Measurements from ENCODE around the gene PSMD8. TPM values are rescaled to one million over a fixed set of nuclear protein-coding genes. Genes with fewer than 3 reads are reported as not detected.
A peak's percentile ranks its signal among the peaks of the same experiment; 100 is the strongest.
"Not testable (repeated sequence)": the region's sequence is repeated elsewhere in the genome, so short reads cannot be mapped to it uniquely, and the experiment has no call there.

PSMD8 gene
- total RNA-seq, 1 experiment from 2014 or later, result 279 TPM

DNA sequence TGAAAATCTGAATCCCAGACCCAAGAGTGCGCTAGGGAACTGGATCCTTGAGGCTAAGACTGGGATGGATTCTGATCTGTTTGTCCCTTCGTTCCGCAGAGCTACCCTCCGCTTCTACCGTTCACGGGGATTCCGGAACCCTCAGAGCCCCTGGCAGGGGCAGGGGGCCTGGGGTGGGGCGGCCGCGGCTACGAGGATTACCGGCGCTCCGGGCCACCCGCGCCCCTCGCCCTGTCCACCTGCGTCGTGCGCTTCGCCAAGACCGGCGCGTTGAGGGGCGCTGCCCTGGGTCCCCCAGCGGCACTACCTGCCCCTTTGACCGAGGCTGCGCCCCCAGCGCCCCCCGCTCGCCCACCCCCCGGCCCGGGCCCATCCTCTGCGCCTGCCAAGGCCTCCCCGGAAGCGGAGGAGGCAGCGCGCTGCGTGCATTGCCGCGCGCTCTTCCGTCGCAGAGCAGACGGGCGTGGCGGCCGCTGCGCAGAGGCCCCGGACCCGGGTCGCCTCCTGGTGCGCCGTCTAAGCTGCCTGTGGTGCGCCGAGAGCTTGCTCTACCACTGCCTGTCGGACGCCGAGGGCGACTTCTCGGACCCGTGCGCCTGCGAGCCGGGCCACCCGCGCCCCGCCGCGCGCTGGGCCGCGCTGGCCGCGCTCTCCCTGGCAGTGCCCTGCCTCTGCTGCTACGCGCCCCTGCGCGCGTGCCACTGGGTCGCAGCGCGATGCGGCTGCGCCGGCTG is 21.2 kb downstream of the PSMD8 start:
- DNase-seq (ENCODE audit: low read depth, low spot score), result no peak
- in situ Hi-C loops (cut with HindIII; ENCODE audit: low pct_unique_long_range_greater_than_20kb, low sequenced_read_pairs), result no loop called here

DNA sequence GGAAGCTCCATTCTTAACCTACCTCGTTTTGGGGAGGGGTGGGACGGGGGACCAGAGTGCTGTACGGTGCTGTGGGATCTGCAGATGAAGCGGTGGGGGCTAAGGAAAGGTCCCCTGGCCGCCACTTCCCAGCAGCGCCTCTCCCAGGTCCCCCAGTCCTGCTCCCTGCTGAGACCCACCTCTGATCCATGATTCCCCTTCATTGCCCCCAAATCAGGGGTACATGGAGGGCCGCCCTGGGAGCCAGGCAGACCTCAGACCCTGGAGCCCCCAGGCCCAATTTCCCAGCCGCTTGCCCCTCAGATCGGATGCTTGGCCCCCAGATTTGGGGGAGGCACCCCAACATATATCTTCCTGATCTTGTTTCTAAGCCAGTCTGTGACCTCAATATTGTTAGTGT is 24.7 kb downstream of the PSMD8 start:
- DNase-seq (ENCODE audit: low read depth, low spot score), result no peak
- in situ Hi-C loops (cut with HindIII; ENCODE audit: low pct_unique_long_range_greater_than_20kb, low sequenced_read_pairs), result no loop called here

DNA sequence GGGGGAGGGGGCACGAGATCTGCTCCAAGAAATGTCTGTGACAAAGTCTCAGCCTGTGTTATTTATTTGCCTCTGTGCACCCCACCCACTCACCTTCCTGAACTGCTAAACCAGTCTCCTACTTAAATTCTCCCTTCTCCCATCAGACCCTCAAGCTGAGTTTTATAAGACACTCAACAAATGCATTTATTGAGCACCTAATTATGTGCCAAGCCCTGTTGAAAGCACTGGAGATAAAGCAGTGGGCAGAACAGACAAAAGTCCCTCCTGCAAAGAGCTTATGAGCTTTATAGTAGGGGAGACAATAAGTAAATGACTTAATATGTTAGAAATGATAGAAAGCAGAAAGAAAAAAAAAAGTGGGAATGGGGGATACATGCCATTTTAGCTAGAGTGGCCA is 25.2 kb downstream of the PSMD8 start:
- DNase-seq (ENCODE audit: low read depth, low spot score), result no peak
- in situ Hi-C loops (cut with HindIII; ENCODE audit: low pct_unique_long_range_greater_than_20kb, low sequenced_read_pairs), result no loop called here

DNA sequence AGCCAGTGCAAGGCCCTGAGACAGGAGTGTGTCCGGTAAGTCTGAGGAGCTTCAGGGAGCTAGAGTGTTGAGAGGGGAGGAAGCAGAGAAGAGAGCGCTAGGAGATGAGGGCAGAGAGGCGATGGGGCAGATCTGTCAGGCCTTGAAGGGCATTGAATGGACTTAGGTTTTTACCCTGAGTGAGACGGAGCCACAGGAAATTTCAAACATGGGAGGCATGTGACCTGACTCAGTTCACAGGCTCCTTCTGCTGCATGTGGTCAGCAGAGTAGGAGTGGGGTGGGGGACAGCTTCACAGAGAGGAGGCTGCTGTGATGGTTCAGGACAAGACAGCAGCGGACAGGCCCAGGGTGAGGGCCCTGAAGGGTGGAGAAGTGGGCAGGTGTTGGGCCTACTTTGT is 26.0 kb downstream of the PSMD8 start:
- in situ Hi-C loops (cut with HindIII; ENCODE audit: low pct_unique_long_range_greater_than_20kb, low sequenced_read_pairs), result no loop called here
- DNase-seq (ENCODE audit: low read depth, low spot score), result no peak

DNA sequence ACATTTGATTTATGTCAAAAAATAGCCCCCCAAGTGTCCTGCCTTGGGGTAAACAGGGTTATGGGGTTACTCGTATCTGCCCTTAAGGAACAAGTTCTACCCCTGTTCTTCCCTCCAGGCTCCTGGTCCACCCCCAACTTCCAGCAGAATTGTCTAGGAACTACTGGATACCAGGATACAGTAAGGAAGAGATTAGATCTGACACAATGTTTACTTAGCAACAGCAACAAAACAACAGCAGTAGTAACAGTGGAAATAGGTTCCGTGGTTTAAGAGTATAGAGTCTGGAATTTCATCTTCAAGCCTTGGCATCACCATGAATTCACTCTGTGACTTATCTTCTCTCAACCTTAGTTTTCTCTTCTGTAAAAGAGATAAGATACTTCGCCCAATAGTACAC is 26.8 kb downstream of the PSMD8 start:
- no peak for DNase-seq (ENCODE audit: low read depth, low spot score)
- in situ Hi-C loops (cut with HindIII; ENCODE audit: low pct_unique_long_range_greater_than_20kb, low sequenced_read_pairs), result no loop called here

DNA sequence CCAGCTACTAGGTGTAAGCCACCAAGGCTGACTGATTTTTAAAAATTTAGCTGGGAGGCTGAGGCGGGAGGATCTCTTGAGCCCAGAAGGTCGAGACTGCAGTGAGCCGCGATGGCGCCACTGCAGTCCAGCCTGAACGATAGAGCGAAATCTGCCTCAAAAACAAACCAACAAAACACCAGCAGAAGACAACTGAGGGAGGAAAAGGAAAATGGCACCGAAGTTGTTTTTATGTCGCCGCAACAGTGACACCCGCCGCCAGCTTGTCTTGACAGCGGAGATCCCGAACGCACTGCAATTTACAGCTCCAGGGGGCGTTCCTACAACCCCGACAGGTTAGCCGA is 28.2 kb downstream of the PSMD8 start:
- no peak for DNase-seq (ENCODE audit: low read depth, low spot score)
- in situ Hi-C loops (cut with HindIII; ENCODE audit: low pct_unique_long_range_greater_than_20kb, low sequenced_read_pairs), result no loop called here

DNA sequence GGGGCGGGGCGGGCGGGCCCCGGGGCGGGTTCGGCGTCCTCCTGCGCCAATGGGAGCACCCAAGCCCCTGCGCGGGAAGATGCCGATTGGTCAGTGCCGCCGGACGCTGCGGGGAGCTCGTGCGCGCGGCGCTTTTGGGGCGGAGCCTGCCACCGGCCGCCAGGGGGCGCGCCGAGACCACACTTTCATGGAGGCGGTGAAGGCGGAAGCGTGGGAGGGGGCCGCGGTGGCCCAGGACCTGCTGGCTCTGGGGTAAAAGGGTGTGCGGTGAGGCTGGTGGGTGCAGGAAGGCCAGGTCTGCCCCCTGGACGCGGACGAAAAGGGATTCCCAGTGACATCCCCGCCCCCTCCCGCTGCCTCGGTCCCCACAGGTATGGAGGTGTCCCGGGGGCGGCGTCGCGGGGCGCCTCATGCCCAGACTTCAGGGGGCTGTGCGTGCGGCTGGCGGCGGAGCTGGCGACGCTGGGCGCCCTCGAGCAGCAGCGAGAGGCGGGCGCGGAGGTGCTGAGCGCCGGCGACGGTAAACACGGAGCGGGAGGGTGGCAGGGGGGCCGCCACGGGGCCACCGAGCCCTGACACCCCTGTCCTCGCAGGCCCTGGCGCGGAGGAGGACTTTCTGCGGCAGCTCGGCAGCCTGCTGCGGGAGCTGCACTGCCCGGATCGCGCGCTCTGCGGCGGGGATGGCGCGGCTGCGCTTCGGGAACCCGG is 28.8 kb downstream of the PSMD8 start, which contains the start of gene FAM98C:
TSS of gene FAM98C (plus strand) at position 127 of the 708 bp plus-strand sequence. CDS start at position 188, 61 bp downstream.
- DNase-seq (ENCODE audit: low read depth, low spot score), result peak; percentile 95
- in situ Hi-C loops (cut with HindIII; ENCODE audit: low pct_unique_long_range_greater_than_20kb, low sequenced_read_pairs), result no loop called here

DNA sequence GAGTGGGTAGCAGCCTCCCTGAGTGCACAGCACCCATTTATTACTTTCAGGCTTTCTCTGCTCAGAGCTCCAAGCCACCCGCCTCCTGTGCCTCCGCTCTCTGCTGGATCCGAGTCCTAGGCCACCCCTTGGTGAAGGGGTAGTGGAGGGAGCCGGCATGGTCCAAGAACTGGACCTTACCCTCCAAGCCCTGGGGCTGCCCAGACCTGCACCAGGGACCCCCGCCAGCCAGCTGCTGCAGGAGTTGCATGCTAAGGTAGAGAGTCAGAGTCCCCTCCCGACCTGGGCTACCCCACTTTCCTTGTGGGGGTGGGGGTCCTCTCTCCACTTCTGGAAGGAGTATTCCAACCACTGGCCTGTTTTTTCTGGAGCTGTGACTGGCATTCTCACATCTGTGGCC is 30.5 kb downstream of the PSMD8 start:
- DNase-seq (ENCODE audit: low read depth, low spot score), result no peak
- in situ Hi-C loops (cut with HindIII; ENCODE audit: low pct_unique_long_range_greater_than_20kb, low sequenced_read_pairs), result no loop called here

DNA sequence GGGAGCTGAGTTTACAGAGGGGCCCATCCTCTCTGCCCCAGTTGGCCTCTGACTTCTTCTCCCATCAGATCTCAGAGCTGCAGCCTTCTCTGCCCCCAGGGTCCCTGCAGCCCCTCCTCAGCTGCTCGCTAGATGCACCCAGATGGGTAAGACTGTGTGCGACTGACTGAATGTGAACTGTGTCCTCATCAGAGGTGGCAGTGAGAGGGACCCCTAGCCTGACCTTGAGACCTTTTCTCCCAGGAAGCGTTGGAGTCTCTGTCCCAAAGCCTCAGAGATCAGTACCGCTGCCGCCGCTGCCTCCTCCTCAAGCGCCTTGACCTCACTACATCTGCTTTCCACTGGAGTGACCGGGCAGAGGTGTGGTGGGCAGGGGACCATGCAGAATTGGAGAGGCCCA is 30.9 kb downstream of the PSMD8 start:
- in situ Hi-C loops (cut with HindIII; ENCODE audit: low pct_unique_long_range_greater_than_20kb, low sequenced_read_pairs), result no loop called here
- DNase-seq (ENCODE audit: low read depth, low spot score), result no peak

DNA sequence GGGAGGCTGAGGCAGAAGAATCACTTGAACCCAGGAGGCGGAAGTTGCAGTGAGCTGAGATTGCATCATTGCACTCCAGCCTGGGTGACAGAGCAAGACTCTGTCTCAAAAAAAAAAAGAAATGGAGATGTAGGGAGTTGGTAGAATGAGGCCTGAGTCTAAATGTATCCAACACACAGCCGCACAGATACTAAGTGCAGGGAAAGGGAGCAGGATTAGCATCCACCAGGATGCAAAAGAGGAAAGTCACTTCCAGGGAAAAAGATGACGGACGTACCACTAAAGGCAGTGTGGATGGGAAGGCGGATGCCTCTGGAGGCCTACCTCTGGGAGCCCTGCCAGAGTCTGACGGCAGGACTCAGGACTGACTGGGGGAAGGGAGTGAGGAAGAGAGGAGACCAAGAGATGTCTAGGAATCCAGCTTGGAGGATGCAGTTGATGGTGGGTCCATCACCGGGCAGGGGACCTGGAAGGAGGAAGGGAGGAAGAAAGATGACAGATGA is 35.3 kb downstream of the PSMD8 start:
- in situ Hi-C loops (cut with HindIII; ENCODE audit: low pct_unique_long_range_greater_than_20kb, low sequenced_read_pairs), result no loop called here
- no peak for DNase-seq (ENCODE audit: low read depth, low spot score)

DNA sequence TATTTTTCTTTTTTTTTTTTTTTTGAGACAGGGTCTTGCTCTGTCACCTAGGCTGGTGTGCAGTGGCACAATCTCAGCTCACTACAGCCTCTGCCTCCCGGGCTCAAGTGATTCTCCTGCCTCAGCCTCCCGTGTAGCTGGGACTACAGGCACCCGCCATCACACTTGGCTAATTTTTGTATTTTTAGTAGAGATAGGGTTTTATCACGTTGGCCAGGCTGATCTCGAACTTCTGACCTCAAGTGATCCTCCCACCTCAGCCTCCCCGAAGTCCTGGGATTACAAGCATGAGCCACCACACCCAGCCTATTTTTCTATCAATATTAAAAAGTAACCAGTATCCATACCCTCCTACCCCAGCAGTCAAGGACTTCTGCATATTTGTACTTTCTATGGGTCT is 36.0 kb downstream of the PSMD8 start:
- DNase-seq (ENCODE audit: low read depth, low spot score); in situ Hi-C loops (cut with HindIII; ENCODE audit: low pct_unique_long_range_greater_than_20kb, low sequenced_read_pairs): not testable (repeated sequence)

DNA sequence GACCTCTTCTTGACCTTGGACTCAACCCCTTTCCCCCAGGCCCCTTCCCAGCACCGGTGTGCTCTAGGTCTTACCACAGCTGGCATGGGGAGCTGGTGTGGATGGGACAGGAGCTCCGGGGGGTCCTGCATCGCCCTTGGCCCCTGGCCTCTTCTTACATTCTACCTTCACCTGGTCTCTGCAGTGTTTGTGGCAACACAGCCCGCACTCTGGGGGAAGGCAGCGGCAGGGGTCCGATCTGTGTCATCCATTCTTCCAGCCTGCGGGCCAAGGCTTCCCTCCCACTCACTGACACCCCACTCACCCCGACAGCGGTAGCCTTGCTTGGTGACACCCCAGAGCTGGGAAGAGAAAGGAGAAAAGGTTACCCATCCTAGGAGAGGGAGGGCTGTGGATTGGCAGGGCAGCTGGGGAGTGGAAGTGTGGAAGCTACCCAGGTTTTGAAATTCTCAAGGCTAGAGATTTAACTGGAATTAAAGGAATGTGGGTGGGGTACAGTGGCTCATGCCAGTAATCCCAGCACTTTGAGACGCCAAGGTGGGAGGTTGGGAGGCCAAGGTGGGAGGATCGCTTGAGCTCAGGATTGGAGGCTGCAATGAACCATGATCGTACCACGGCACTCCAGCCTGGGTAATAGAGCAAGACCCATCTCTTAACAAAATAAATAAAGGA is 36.8 kb downstream of the PSMD8 start:
- in situ Hi-C loops (cut with HindIII; ENCODE audit: low pct_unique_long_range_greater_than_20kb, low sequenced_read_pairs), result no loop called here
- no peak for DNase-seq (ENCODE audit: low read depth, low spot score)

DNA sequence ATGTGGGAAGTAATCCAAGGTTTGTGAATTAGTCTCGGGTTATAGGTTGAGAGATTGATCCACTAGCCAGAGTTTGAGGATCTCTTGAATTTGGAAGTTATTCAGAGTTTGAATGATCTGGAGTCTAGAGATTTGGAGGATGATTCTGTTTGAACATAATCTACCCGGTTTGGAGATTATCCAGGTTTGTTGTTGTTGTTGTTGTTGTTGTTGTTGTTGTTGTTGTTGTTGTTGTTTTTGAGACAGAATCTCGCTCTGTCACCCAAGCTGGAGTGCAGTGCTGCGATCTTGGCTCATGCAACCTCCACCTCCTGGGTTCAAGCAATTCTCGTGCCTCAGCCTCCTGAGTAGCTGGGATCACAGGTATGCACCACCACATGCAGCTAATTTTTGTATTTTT is 37.5 kb downstream of the PSMD8 start:
- in situ Hi-C loops (cut with HindIII; ENCODE audit: low pct_unique_long_range_greater_than_20kb, low sequenced_read_pairs); DNase-seq (ENCODE audit: low read depth, low spot score): not testable (repeated sequence)

DNA sequence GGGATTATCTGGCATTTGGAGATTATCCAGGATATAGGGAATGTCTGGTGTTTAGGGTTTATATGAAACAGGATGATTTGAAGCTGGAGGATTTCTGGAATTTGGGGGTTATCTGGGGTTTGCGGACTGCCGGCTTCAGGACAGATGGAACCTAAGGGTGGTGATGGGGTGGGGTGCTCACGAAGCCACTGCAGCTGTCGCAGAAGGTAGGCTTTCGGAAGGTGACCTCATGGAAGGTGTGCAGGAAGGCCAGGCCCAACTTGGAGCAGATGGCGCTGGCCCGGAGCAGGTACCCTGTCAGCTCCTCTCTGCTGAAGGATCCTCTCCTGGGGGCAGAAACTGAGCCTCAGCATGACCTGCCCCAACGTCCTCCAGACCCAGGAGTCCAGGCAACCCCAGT is 38.1 kb downstream of the PSMD8 start:
- DNase-seq (ENCODE audit: low read depth, low spot score), result no peak
- in situ Hi-C loops (cut with HindIII; ENCODE audit: low pct_unique_long_range_greater_than_20kb, low sequenced_read_pairs), result no loop called here

DNA sequence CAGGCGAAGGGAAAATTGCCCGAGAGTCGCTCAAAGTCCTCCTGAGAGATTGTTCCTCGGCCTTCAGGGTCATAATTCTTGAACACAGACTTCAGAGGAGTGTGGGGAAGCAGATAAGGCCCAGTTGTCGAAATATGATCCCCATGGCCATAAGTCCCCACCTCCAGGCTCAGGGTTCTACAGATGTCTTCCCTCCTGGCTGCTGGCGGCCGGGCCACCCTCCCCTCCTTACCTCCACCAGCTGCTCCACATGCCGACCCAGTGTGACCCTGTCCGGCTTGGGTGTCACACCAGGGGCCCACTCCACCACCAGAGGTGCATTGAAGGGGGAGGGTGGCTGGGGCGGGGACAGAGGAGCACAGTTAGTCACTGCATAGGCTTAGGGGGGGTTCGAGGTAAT is 38.6 kb downstream of the PSMD8 start:
- in situ Hi-C loops (cut with HindIII; ENCODE audit: low pct_unique_long_range_greater_than_20kb, low sequenced_read_pairs), result no loop called here
- no peak for DNase-seq (ENCODE audit: low read depth, low spot score)

DNA sequence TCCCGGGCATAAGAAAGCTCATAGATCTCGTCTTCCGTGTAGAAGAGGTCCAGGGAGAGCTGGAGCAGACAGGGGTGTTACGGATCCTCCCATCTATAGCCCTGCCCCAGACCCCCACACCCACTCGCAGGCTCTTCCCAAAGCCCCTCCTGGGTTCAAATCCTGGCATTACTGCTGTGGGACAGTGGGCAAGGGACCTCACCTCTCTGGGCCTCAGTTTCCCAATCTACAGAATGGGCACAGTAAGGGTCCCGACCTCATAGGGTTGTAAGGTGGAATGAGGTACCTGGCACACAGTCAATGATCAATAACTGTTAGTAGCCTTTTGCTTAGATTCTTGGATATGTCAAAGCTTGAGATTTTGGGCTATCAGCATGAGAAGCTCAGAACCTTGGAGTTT is 39.0 kb downstream of the PSMD8 start:
- in situ Hi-C loops (cut with HindIII; ENCODE audit: low pct_unique_long_range_greater_than_20kb, low sequenced_read_pairs), result no loop called here

DNA sequence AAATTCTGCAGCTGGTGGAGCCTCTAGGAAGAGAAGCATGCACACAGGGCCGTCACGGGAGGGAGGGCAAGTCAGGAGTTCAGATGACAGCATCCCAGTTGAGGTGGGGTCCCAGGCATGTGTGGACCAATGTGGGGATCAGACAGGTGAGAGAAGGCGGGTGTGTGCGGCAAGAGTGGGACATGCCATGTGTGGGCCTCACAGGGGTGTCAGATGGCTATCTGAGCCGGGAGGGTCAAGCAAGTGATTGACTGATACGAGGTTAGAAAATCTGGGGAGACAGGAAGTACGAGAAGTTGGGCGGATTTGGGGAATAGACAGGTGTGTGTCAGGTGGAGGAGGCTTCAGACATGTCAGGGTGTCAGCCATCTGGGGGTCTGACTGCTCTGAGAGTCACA is 42.8 kb downstream of the PSMD8 start:
- in situ Hi-C loops (cut with HindIII; ENCODE audit: low pct_unique_long_range_greater_than_20kb, low sequenced_read_pairs), result no loop called here
- DNase-seq (ENCODE audit: low read depth, low spot score), result no peak

More for the DNA sequence above, 39.0 kb downstream of the PSMD8 start:
- DNase-seq (ENCODE audit: low read depth, low spot score), result no peak

All from SK-MEL-5 (cell line).